Peyer's patch (tissue), 4 donors: ENCODE measurements around the gene MOB3B.

Source experiments
- POLR2A ChIP-seq, 2 donors: fragments of 450-650 bp; IDR thresholded peaks; one replicate each; pipeline ENCODE4 v1.5.1; 2017; ENCODE audit warnings: antibody characterized with exemption in 2 of 2, mild to moderate bottlenecking in 2 of 2, moderate library complexity in 2 of 2
- TF ChIP-seq, protein P1 (sequence below), 6 experiments: fragments of 450-650 bp in 4 of 6; fragments of 200-600 bp in 2 of 6; sonication (generic) in 1 of 6; IDR thresholded peaks; one replicate each; pipeline ENCODE4 v1.5.1; 2017 to 2019; ENCODE audit warnings: antibody characterized with exemption in 6 of 6, mild to moderate bottlenecking in 3 of 6, moderate library complexity in 1 of 6

DNA sequence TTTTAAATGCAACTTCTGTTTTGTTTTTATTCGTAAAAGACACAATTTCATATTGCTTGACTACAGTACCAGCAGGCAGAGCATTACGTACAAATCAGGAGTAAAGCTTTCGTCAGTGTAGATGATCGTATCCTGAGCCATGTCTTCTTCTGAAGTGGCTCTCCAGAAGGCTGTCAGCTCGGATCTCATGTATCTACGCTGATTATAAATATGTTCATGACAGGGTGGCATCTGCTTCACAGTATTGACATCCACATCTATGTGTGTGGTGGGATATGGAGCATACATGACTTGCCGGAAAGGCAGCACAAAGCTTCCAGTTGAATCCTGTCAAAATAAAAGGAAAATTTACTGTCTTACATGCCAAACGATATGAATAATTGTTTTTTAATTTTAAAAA is 26.9 kb upstream of the MOB3B start:
- no peak for TF ChIP-seq POLR2A (IDR thresholded peaks at IDR 0.05)
- TF ChIP-seq, protein P1, sequence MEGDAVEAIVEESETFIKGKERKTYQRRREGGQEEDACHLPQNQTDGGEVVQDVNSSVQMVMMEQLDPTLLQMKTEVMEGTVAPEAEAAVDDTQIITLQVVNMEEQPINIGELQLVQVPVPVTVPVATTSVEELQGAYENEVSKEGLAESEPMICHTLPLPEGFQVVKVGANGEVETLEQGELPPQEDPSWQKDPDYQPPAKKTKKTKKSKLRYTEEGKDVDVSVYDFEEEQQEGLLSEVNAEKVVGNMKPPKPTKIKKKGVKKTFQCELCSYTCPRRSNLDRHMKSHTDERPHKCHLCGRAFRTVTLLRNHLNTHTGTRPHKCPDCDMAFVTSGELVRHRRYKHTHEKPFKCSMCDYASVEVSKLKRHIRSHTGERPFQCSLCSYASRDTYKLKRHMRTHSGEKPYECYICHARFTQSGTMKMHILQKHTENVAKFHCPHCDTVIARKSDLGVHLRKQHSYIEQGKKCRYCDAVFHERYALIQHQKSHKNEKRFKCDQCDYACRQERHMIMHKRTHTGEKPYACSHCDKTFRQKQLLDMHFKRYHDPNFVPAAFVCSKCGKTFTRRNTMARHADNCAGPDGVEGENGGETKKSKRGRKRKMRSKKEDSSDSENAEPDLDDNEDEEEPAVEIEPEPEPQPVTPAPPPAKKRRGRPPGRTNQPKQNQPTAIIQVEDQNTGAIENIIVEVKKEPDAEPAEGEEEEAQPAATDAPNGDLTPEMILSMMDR (IDR thresholded peaks at IDR 0.05), result no peak
